DOHH2 (cell line): ENCODE measurements around the gene MYH1.

Experiments
- H3F3A ChIP-seq: fragments of 200-600 bp; sonication (generic), shearing (Covaris generic); 2 replicates; pipeline ENCODE4 v1.6.0; 2016; ENCODE audit warnings: antibody characterized with exemption, mild to moderate bottlenecking; ENCODE audit not compliant: control insufficient read depth, insufficient read depth
- H3K27ac ChIP-seq: fragments of 200-600 bp; sonication (generic); 2 replicates; pipeline ENCODE4 v1.5.1; 2014; ENCODE audit warnings: low read depth, mild to moderate bottlenecking, low read length, moderate library complexity
- H3K27me3 ChIP-seq: fragments of 200-600 bp; sonication (generic); 2 replicates; pipeline ENCODE4 v1.6.1; 2014; ENCODE audit warnings: mild to moderate bottlenecking, low read length, mixed read lengths; ENCODE audit not compliant: control insufficient read depth
- H3K36me3 ChIP-seq: fragments of 200-600 bp; sonication (generic); 2 replicates; pipeline ENCODE4 v1.6.1; 2014; ENCODE audit warnings: mild to moderate bottlenecking, low read length, moderate library complexity, mixed read lengths; ENCODE audit not compliant: control insufficient read depth
- H3K4me1 ChIP-seq: fragments of 200-600 bp; sonication (generic); 2 replicates; pipeline ENCODE4 v1.6.1; 2014; ENCODE audit warnings: mild to moderate bottlenecking, low read length, mixed read lengths; ENCODE audit not compliant: control insufficient read depth
- H3K4me2 ChIP-seq: fragments of 200-600 bp; sonication (generic); 2 replicates; pipeline ENCODE4 v1.6.0; 2014; ENCODE audit warnings: mild to moderate bottlenecking, low read length, moderate library complexity
- H3K4me3 ChIP-seq: fragments of 200-600 bp; sonication (generic); 2 replicates; pipeline ENCODE4 v1.5.1; 2014; ENCODE audit warnings: mild to moderate bottlenecking, low read length, mixed read lengths
- H3K79me2 ChIP-seq: fragments of 200-600 bp; sonication (generic); 2 replicates; pipeline ENCODE4 v1.6.1; 2014; ENCODE audit warnings: mild to moderate bottlenecking, low read length, mixed read lengths; ENCODE audit not compliant: control insufficient read depth
- H3K9me2 ChIP-seq: fragments of 200-600 bp; sonication (generic); replicated peaks from 2 replicates; pipeline ENCODE4 v1.6.1; 2014; ENCODE audit warnings: mild to moderate bottlenecking, low read length, mixed read lengths; ENCODE audit not compliant: control insufficient read depth
- H3K9me3 ChIP-seq: fragments of 200-600 bp; sonication (generic); 2 replicates; pipeline ENCODE4 v1.6.1; 2014; ENCODE audit warnings: antibody characterized with exemption, low read length, mixed read lengths; ENCODE audit not compliant: control insufficient read depth, insufficient read depth
- H4K20me1 ChIP-seq: fragments of 200-600 bp; sonication (generic); 2 replicates; pipeline ENCODE4 v1.6.0; 2014; ENCODE audit warnings: low read depth, mild to moderate bottlenecking, antibody characterized with exemption, low read length, moderate library complexity; ENCODE audit not compliant: control insufficient read depth, insufficient read depth
- EZH2phosphoT487 ChIP-seq: fragments of 200-600 bp; sonication (generic); IDR thresholded peaks from 2 replicates; pipeline ENCODE4 v1.6.1; 2017; ENCODE audit warnings: borderline replicate concordance, mild to moderate bottlenecking, antibody characterized with exemption, low read length, moderate library complexity, mixed read lengths
- TF ChIP-seq, protein P1 (sequence below): fragments of 200-600 bp; sonication (generic); IDR thresholded peaks from one replicate; pipeline ENCODE4 v1.5.1; 2014; ENCODE audit warnings: antibody characterized with exemption, mild to moderate bottlenecking, low read depth, low read length; ENCODE audit not compliant: poor library complexity, severe bottlenecking

Gene MYH1

DNA sequence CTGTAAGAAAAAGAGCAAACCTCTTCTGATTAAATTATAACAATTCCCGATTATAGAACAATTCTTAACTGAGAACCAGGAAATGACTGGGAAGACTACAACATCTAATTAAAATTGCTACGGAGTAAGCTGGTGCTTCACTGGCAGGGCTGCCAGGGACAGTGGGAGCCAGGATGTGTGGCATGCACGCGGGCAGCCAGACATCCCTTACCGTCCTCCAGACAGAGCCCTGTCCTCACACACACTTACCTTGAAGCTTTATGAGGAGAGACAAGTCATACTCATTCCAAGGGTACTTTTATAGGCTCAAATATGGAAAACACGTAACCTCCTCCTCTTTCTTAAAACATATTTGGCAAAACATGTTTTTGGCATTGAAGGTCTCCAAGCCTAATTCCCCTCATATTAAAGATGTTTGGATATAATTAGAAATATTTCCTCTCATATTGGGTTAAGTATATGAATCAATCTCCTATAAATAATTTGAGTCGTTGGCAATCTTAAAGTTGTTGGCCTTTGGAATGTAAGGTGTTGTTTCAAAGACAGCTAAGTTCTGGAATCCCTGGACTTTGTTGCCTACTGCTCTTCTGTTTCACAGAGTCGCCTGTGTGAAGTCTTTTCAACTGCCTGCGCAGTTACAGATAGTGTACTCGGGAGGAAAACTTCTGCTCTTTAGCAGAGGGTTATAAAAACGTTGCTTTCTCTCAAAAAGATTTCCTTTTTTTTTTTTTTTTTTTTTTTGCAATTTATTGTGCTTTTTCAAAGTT lies at the start of gene MYH1:
TSS of gene MYH1 (minus strand) at position 272 of the 767 bp plus-strand sequence. CDS start 1,900 bp downstream, outside the sequence.
- Histone ChIP-seq H3K4me3 (no peak within 1 kb of the TSS), H4K20me1 (no peaks in the 10 kb centered on the region), H3K27me3 (no peaks in the 10 kb centered on the region), H3K4me1 (no peaks in the 10 kb centered on the region), H3K9me2 (no peaks in the 10 kb centered on the region), H3F3A (no peaks in the 10 kb centered on the region), H3K27ac (no peak within 1 kb of the TSS), H3K9me3 (no peaks in the 10 kb centered on the region), H3K79me2 (no peaks in the 10 kb centered on the region), H3K36me3 (no peaks in the 10 kb centered on the region), H3K4me2 (no peak within 1 kb of the TSS)
- TF ChIP-seq EZH2phosphoT487: no peak
- TF ChIP-seq, protein P1, sequence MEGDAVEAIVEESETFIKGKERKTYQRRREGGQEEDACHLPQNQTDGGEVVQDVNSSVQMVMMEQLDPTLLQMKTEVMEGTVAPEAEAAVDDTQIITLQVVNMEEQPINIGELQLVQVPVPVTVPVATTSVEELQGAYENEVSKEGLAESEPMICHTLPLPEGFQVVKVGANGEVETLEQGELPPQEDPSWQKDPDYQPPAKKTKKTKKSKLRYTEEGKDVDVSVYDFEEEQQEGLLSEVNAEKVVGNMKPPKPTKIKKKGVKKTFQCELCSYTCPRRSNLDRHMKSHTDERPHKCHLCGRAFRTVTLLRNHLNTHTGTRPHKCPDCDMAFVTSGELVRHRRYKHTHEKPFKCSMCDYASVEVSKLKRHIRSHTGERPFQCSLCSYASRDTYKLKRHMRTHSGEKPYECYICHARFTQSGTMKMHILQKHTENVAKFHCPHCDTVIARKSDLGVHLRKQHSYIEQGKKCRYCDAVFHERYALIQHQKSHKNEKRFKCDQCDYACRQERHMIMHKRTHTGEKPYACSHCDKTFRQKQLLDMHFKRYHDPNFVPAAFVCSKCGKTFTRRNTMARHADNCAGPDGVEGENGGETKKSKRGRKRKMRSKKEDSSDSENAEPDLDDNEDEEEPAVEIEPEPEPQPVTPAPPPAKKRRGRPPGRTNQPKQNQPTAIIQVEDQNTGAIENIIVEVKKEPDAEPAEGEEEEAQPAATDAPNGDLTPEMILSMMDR: no peak

- no peaks in the 10 kb centered on the region for H3K9me3 ChIP-seq
- no peaks in the 10 kb centered on the region for H3F3A ChIP-seq
- H3K27me3 ChIP-seq: peaks cover 2% of the 10 kb centered on the region; the same call in 1 of the 2 replicates
- H3K36me3 ChIP-seq: no peaks in the 10 kb centered on the region
- H3K4me2 ChIP-seq: no peak overlapping the region
- no peaks in the 10 kb centered on the region for H3K4me1 ChIP-seq
- TF ChIP-seq EZH2phosphoT487: no peak
- H3K9me2 ChIP-seq: no peaks in the 10 kb centered on the region
- H4K20me1 ChIP-seq: no peaks in the 10 kb centered on the region
- H3K4me3 ChIP-seq: no peak overlapping the region
- no peaks in the 10 kb centered on the region for H3K79me2 ChIP-seq
- no peak overlapping the region for H3K27ac ChIP-seq
These were observed 45.8 kb upstream of the MYH1 start for GRCh38 chr17:10563991-10564660.

- no peak overlapping the region for H3K4me2 ChIP-seq
- H3K27me3 ChIP-seq: no peaks in the 10 kb centered on the region
- H3K36me3 ChIP-seq: no peaks in the 10 kb centered on the region
- no peak overlapping the region for H3K27ac ChIP-seq
- H3K4me3 ChIP-seq: no peak overlapping the region
- H3K9me3 ChIP-seq: no peaks in the 10 kb centered on the region
- H3K4me1 ChIP-seq: no peaks in the 10 kb centered on the region
- H4K20me1 ChIP-seq: no peaks in the 10 kb centered on the region
- no peaks in the 10 kb centered on the region for H3K79me2 ChIP-seq
- H3K9me2 ChIP-seq: no peaks in the 10 kb centered on the region
- TF ChIP-seq EZH2phosphoT487: no peak
- TF ChIP-seq, protein P1: no peak
- no peaks in the 10 kb centered on the region for H3F3A ChIP-seq
These were observed 39.7 kb upstream of the MYH1 start for GRCh38 chr17:10558049-10558448.

DNA sequence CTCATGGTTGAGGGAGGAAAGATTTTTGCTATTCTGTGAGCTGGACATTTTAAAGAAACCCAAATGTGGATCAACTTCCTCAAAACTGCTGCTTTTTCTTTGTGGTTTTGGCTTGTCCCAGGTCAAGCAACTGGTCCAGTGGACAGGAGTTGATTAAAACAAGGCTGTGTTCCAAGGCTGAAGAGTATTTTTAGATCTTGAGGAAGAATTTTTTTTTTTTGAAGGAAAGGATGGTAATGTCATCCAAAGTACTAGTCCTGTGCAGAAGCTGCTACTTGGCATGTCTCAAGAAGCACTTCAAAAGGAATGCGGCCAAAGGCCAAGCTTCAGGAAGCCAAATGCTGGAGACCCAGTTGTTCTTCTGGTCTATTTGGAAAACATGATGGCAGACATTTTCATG lies 39.1 kb upstream of the MYH1 start:
- Histone ChIP-seq H3K4me2 (no peak overlapping the region), H3K27me3 (no peaks in the 10 kb centered on the region), H3K79me2 (no peaks in the 10 kb centered on the region), H3K4me3 (no peak overlapping the region), H3K4me1 (no peaks in the 10 kb centered on the region), H3K9me2 (no peaks in the 10 kb centered on the region), H3K9me3 (no peaks in the 10 kb centered on the region), H3K36me3 (no peaks in the 10 kb centered on the region), H4K20me1 (no peaks in the 10 kb centered on the region), H3F3A (no peaks in the 10 kb centered on the region), H3K27ac (no peak overlapping the region)
- TF ChIP-seq, protein P1: no peak
- TF ChIP-seq EZH2phosphoT487: no peak
